ENCODE measurements around the gene CDC42BPA. TPM values are rescaled to one million over a fixed set of nuclear protein-coding genes. Genes with fewer than 3 reads are reported as not detected.

Gene CDC42BPA
- total and polyA plus RNA-seq, 2 of the 8 experiments (the other 6 are each of a cell fraction or from before 2014, with no cell fraction given) = 7.1 to 28.5 TPM

GRCh38 chr1:226949401-226949800, 368.9 kb downstream of the CDC42BPA start:
- ChIA-PET POLR2A (ENCODE audit: partially characterized antibody) (interaction anchor here (0.5 to 3.6 kb wide), 2 partner anchors 9 to 41 kb away, joined by 3 to 18 read pairs; partner anchors contain the start of gene COQ8A), CTCF (ENCODE audit: partially characterized antibody) (interaction anchor here (0.9 to 2.6 kb wide), 4 partner anchors 9 to 360 kb away, joined by 3 to 10 read pairs (median 3); partner anchors contain the start of gene COQ8A)
- Histone ChIP-seq H4K91ac (replicated peaks; ENCODE audit: insufficient read length, low read length) (no peak overlapping the region), H3K27ac (ENCODE audit: low read depth, low read length) (no peak overlapping the region), H4K20me1 (replicated peaks in 1 of 2; ENCODE audit: control insufficient read depth in 1 of 2, insufficient read depth in 2 of 2, low read length in 2 of 2) (peaks cover 4 to 5% of the 10 kb centered on the region in 2 experiments), H3K36me3 (ENCODE audit: control insufficient read depth in 2 of 4, insufficient read depth in 4 of 4, low read length in 3 of 4) (no peaks in the 10 kb centered on the region), H3K23ac (ENCODE audit: insufficient read length) (no peak overlapping the region), H3K23me2 (ENCODE audit: low read depth, low read length) (no peaks in the 10 kb centered on the region; the same call in 1 of the 2 replicates), H3K4ac (replicated peaks; ENCODE audit: insufficient read length, low read depth, low read length) (no peak overlapping the region), H3K79me2 (ENCODE audit: control insufficient read depth in 1 of 2, insufficient read depth in 2 of 2, low read length in 2 of 2) (peaks cover 0 to 59% of the 10 kb centered on the region in 2 experiments; a peak in 2 of 4 replicates), H3K14ac (ENCODE audit: insufficient read length) (no peak overlapping the region), H3K4me3 (ENCODE audit: extremely low read depth in 1 of 4, insufficient read depth in 2 of 4, low read depth in 3 of 4, low read length in 4 of 4) (no peak overlapping the region), H2BK20ac (ENCODE audit: low read length) (no peak overlapping the region), H3K9me3 (ENCODE audit: insufficient read depth in 2 of 2, low read depth in 1 of 2, low read length in 1 of 2) (no peaks in the 10 kb centered on the region; a peak in 1 of 4 replicates), H3K4me2 (ENCODE audit: insufficient read depth in 1 of 2, low read depth in 2 of 2, low read length in 2 of 2) (no peak overlapping the region), H3K4me1 (replicated peaks in 1 of 4; ENCODE audit: control insufficient read depth in 3 of 4, insufficient read depth in 4 of 4, low read length in 3 of 4) (peaks cover 0 to 6% (median 2%) of the 10 kb centered on the region in 4 experiments; a peak in 4 of 7 replicates), H2BK12ac (ENCODE audit: low read depth, low read length) (no peak overlapping the region), H3K9ac (replicated peaks in 1 of 4; ENCODE audit: extremely low read depth in 1 of 4, low read depth in 3 of 4, low read length in 3 of 4) (no peak overlapping the region; a peak in 1 of 7 replicates), H3K18ac (ENCODE audit: extremely low read depth, low read length) (no peak overlapping the region), H4K5ac (ENCODE audit: insufficient read length, low read depth, low read length) (no peak overlapping the region), H2BK120ac (replicated peaks; ENCODE audit: low read depth, low read length) (no peak overlapping the region), H2AFZ (ENCODE audit: low read length) (no peak overlapping the region), H3K27me3 (replicated peaks in 1 of 4; ENCODE audit: control insufficient read depth in 3 of 4, extremely low read depth in 1 of 4, insufficient read depth in 3 of 4, low read length in 3 of 4) (no peaks in the 10 kb centered on the region), H4K8ac (ENCODE audit: extremely low read depth, insufficient read depth, low read length) (no peak overlapping the region), H2AK5ac (ENCODE audit: low read depth, low read length) (no peak overlapping the region), H2BK15ac (ENCODE audit: low read length) (no peak overlapping the region), H3K79me1 (ENCODE audit: low read depth, low read length) (peaks cover 8% of the 10 kb centered on the region), H2BK5ac (ENCODE audit: low read depth, low read length) (no peak overlapping the region), H3K56ac (replicated peaks; ENCODE audit: insufficient read length, low read depth, low read length) (no peak overlapping the region)
- 97% methylated on average over 3 of the region's 3 CpGs; no CpG with 5 or more reads in 1 of the 2 experiments for WGBS, 2 experiments (ENCODE audit: extremely low coverage in 1 of 2, insufficient coverage in 1 of 2, insufficient read length in 1 of 2, insufficient replicate concordance in 2 of 2, low coverage in 1 of 2, low lambda C conversion rate in 2 of 2, missing lambda C conversion rate in 1 of 2)
- no peak for FAIRE-seq
- no peak for DNase-seq (ENCODE audit: low read depth in 1 of 2, low spot score in 2 of 2)
- TF ChIP-seq SUZ12 (IDR thresholded peaks at IDR 0.05; ENCODE audit: low read length) = no peak
- TF ChIP-seq SRF (IDR thresholded peaks at IDR 0.05; ENCODE audit: low read depth, low read length) = no peak
- TF ChIP-seq RXRA (IDR thresholded peaks at IDR 0.05; ENCODE audit: insufficient read depth, low read depth, low read length) = no peak
- TF ChIP-seq ZNF274 (IDR thresholded peaks at IDR 0.05; ENCODE audit: borderline replicate concordance, extremely low read depth, low read length) = no peak
- no peak for TF ChIP-seq HDAC6 (IDR thresholded peaks at IDR 0.05; ENCODE audit: low read depth, low read length)
- TF ChIP-seq CBX8 (IDR thresholded peaks at IDR 0.05; ENCODE audit: borderline replicate concordance, low read depth, low read length) = no peak

Data from H1 (cell line).